HepG2 (cell line): ENCODE results near the gene CTSA. TPM values are rescaled to one million over a fixed set of nuclear protein-coding genes. Genes with fewer than 3 reads are reported as not detected.

Experiments used
- ATF7 ChIP-seq, 2 experiments: fragments of 450-650 bp in 1 of 2; sonication (generic) in 1 of 2; formaldehyde crosslinking in 1 of 2; IDR thresholded peaks; 2 replicates each; pipeline versions ENCODE4 v1.4.0 to v1.6.1; 2016 to 2020; ENCODE audit warnings: antibody characterized with exemption in 1 of 2, mild to moderate bottlenecking in 1 of 2, missing genetic modification reagents in 1 of 2
- CREBL2 ChIP-seq: sonication (generic); formaldehyde crosslinking; IDR thresholded peaks from 2 replicates; pipeline ENCODE4 v1.8.1; 2023; ENCODE audit warnings: missing genetic modification reagents, mild to moderate bottlenecking, borderline replicate concordance
- HMG20A ChIP-seq: IDR thresholded peaks from 2 replicates; pipeline ENCODE4 v1.6.1; 2016; ENCODE audit warnings: borderline replicate concordance
- NFATC3 ChIP-seq: sonication (generic); formaldehyde crosslinking; IDR thresholded peaks from 2 replicates; pipeline ENCODE4 v1.5.1; 2020; ENCODE audit warnings: mild to moderate bottlenecking, missing genetic modification reagents
- NR2F6 ChIP-seq, 2 experiments: IDR thresholded peaks; 2 replicates each; pipeline ENCODE4 v1.6.1; 2016; ENCODE audit warnings: antibody characterized with exemption in 1 of 2, mild to moderate bottlenecking in 1 of 2
- TGIF2 ChIP-seq: IDR thresholded peaks from 2 replicates; pipeline ENCODE4 v1.6.1; 2016; ENCODE audit warnings: control low read depth, missing compliant biosample characterization
- ZNF281 ChIP-seq: sonication (generic); formaldehyde crosslinking; IDR thresholded peaks from 2 replicates; pipeline ENCODE4 v1.4.0; 2020; ENCODE audit warnings: missing genetic modification reagents, borderline replicate concordance
- polyA plus RNA-seq, 8 experiments: library from polyadenylated mRNA; depleted of rRNA in 3 of 8; stranded (reverse) in 7 of 8; unstranded in 1 of 8; fragments of >200 nt; fragmentation: Illumina TruSeq in 4 of 8; extraction: Trizol in 4 of 8; gene quantifications; 2 replicates each; pipeline versions ENCODE4 v1.2.1 to v1.2.3, GENCODE V29; 2011 to 2016; ENCODE audit warnings: low read depth in 4 of 8, missing spikeins in 1 of 8, mixed read lengths in 1 of 8; ENCODE audit not compliant: insufficient read depth in 1 of 8
- total RNA-seq, 5 experiments: library from RNA; depleted of rRNA; stranded (reverse); fragments of >200 nt; fragmentation: Illumina TruSeq; extraction: Trizol; gene quantifications; 2 replicates each; pipeline ENCODE4 v1.2.3, GENCODE V29; 2016; ENCODE audit warnings: low read depth in 1 of 5
- TF ChIP-seq, protein P1 (sequence below): sonication (generic); formaldehyde crosslinking; IDR thresholded peaks from 2 replicates; pipeline ENCODE4 v1.4.0; 2020; ENCODE audit warnings: missing genetic modification reagents
- TF ChIP-seq, protein P2 (sequence below): sonication (generic); formaldehyde crosslinking; IDR thresholded peaks from 2 replicates; pipeline ENCODE4 v1.5.0; 2020; ENCODE audit warnings: mild to moderate bottlenecking, missing genetic modification reagents

The CTSA gene
- total and polyA plus RNA-seq, 2 of the 13 experiments (the other 11 are each of a cell fraction or from before 2014, with no cell fraction given), result 202 to 231 TPM

DNA sequence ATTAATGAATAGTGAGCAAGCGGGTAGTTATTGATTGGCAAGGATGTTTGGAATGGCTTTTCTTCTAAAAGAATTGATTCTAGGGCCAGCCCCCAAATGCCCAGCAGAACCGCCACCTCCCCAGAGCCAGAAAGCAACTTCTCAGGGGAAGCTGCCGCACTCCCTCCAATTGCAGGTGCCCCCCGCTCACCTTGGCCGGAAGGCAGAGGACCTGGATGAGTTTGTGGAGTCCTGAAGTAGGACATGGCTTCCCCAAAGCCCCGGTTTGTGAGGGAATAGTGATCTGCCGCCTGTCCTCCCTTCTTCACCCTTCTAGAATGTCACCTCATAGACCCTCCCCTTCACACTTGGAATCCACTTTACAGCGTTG, 3.8 kb upstream of the CTSA start, which contains the start of gene SPATA25 (continued):
- TF ChIP-seq, protein P1, sequence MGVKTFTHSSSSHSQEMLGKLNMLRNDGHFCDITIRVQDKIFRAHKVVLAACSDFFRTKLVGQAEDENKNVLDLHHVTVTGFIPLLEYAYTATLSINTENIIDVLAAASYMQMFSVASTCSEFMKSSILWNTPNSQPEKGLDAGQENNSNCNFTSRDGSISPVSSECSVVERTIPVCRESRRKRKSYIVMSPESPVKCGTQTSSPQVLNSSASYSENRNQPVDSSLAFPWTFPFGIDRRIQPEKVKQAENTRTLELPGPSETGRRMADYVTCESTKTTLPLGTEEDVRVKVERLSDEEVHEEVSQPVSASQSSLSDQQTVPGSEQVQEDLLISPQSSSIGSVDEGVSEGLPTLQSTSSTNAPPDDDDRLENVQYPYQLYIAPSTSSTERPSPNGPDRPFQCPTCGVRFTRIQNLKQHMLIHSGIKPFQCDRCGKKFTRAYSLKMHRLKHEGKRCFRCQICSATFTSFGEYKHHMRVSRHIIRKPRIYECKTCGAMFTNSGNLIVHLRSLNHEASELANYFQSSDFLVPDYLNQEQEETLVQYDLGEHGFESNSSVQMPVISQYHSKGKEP (CRISPR knock-in tag), result no peak
- TF ChIP-seq ZNF281 (CRISPR knock-in tag) (no peak), TGIF2 (no peak), ATF7 (IDR thresholded peaks at IDR 0.05) (no peak), ATF7 (CRISPR knock-in tag; IDR thresholded peaks at IDR 0.05) (no peak), CREBL2 (CRISPR knock-in tag) (no peak), HMG20A (no peak), NFATC3 (CRISPR knock-in tag) (no peak), NR2F6 (IDR thresholded peaks at IDR 0.05) (no peak), NR2F6 (CRISPR knock-in tag; IDR thresholded peaks at IDR 0.05) (no peak)
- TF ChIP-seq, protein P2, sequence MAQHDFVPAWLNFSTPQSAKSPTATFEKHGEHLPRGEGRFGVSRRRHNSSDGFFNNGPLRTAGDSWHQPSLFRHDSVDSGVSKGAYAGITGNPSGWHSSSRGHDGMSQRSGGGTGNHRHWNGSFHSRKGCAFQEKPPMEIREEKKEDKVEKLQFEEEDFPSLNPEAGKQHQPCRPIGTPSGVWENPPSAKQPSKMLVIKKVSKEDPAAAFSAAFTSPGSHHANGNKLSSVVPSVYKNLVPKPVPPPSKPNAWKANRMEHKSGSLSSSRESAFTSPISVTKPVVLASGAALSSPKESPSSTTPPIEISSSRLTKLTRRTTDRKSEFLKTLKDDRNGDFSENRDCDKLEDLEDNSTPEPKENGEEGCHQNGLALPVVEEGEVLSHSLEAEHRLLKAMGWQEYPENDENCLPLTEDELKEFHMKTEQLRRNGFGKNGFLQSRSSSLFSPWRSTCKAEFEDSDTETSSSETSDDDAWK (CRISPR knock-in tag), result no peak
